ENCODE measurements around the gene COX5A. TPM values are rescaled to one million over a fixed set of nuclear protein-coding genes. Genes with fewer than 3 reads are reported as not detected.

COX5A gene
- total and polyA plus RNA-seq, 2 of the 4 experiments (the other 2 are of a cell fraction): 39.8 to 141 TPM

- POLR2A ChIA-PET (ENCODE audit: unreplicated experiment): no interaction called here
Measured at GRCh38 chr15:74959586-74959939, 21.7 kb upstream of the COX5A start.

More at GRCh38 chr15:74959586-74959939, 21.7 kb upstream of the COX5A start:
- dilution Hi-C loops (cut with HindIII; ENCODE audit: low sequenced_read_pairs, unreplicated experiment): no loop called here
- no peak overlapping the region for H2AK9ac ChIP-seq (replicated peaks; ENCODE audit: low read depth, low read length, poor library complexity)
- H3K9ac ChIP-seq (ENCODE audit: low read depth, low read length): no peak overlapping the region
- CTCF ChIA-PET: interaction anchor here (1.1 kb wide), 1 partner anchor 9 kb away, joined by 4 read pairs; no protein-coding TSS in a partner anchor
- no peak overlapping the region for H2AK5ac ChIP-seq (ENCODE audit: low read depth, low read length)
- DNase-seq (no peak), ATAC-seq (ENCODE audit: low read depth) (no peak)
- no peak overlapping the region for H3K4me3 ChIP-seq (ENCODE audit: insufficient read depth, low read depth, low read length)
- peaks cover 53% of the 10 kb centered on the region for H3K27me3 ChIP-seq (ENCODE audit: control insufficient read depth, insufficient read depth, low read length)
- TF ChIP-seq CTCF (conservative IDR thresholded peaks at IDR 0.05; ENCODE audit: low read depth, low read length) (no peak), POLR2A (IDR thresholded peaks at IDR 0.05; ENCODE audit: low read depth, low read length) (no peak), MAZ (IDR thresholded peaks at IDR 0.05; ENCODE audit: borderline replicate concordance, low read depth, low read length) (no peak), NFE2L2 (IDR thresholded peaks at IDR 0.05; ENCODE audit: low read depth, low read length) (no peak), MAFK (IDR thresholded peaks at IDR 0.05; ENCODE audit: low read depth, low read length) (no peak), BHLHE40 (IDR thresholded peaks at IDR 0.05; ENCODE audit: low read depth, low read length) (no peak), RAD21 (IDR thresholded peaks at IDR 0.05; ENCODE audit: low read length) (no peak), ELK1 (IDR thresholded peaks at IDR 0.05; ENCODE audit: borderline replicate concordance, low read depth, low read length) (no peak), SMC3 (IDR thresholded peaks at IDR 0.05; ENCODE audit: low read depth, low read length) (no peak), USF2 (IDR thresholded peaks at IDR 0.05; ENCODE audit: low read depth, low read length) (no peak), RCOR1 (IDR thresholded peaks at IDR 0.05; ENCODE audit: insufficient replicate concordance, low read length) (no peak), CEBPB (IDR thresholded peaks at IDR 0.05; ENCODE audit: low read depth, low read length) (no peak)
- H4K5ac ChIP-seq (ENCODE audit: low read depth, low read length): no peak overlapping the region
- H3K9me1 ChIP-seq (ENCODE audit: insufficient read depth, low read length): no peaks in the 10 kb centered on the region
- no peak overlapping the region for H3K4me2 ChIP-seq (ENCODE audit: low read depth, low read length)
- no peaks in the 10 kb centered on the region for H3K9me3 ChIP-seq (ENCODE audit: control insufficient read depth, insufficient read depth, low read length)
- H2BK5ac ChIP-seq (ENCODE audit: low read depth, low read length, poor library complexity, severe bottlenecking): no peak overlapping the region
- WGBS, 2 experiments (ENCODE audit: extremely low coverage in 2 of 2, insufficient read length in 1 of 2): 39% methylated on average over 2 of the region's 8 CpGs; no CpG with 5 or more reads in 1 of the 2 experiments
- no peak overlapping the region for H3K23ac ChIP-seq (ENCODE audit: low read depth, low read length)
- H3K4me1 ChIP-seq (ENCODE audit: control insufficient read depth, insufficient read depth, low read length): peaks cover 6% of the 10 kb centered on the region; the same call in 1 of the 2 replicates
- H2BK20ac ChIP-seq (ENCODE audit: low read depth, low read length): no peak overlapping the region
- H2AFZ ChIP-seq (replicated peaks; ENCODE audit: low read length, poor library complexity): no peak overlapping the region
- H3K36me3 ChIP-seq (ENCODE audit: control insufficient read depth, insufficient read depth, low read length): no peaks in the 10 kb centered on the region
- H3K27ac ChIP-seq (ENCODE audit: insufficient read depth, low read length): no peak overlapping the region
- no peak overlapping the region for H4K8ac ChIP-seq (ENCODE audit: low read depth in 2 of 2, low read length in 2 of 2)
- no peaks in the 10 kb centered on the region for H3K79me1 ChIP-seq (ENCODE audit: low read depth in 1 of 2, low read length in 2 of 2)
- H4K20me1 ChIP-seq (ENCODE audit: insufficient read depth, low read length): no peaks in the 10 kb centered on the region; the same call in 1 of the 2 replicates
- intact Hi-C loops (cut with micrococcal nuclease): loop anchor here (10.0 kb wide), 1 partner anchor 585 kb away; no protein-coding TSS in a partner anchor
- H2BK15ac ChIP-seq (ENCODE audit: low read depth, low read length): no peak overlapping the region
- no peak overlapping the region for H3K56ac ChIP-seq (ENCODE audit: extremely low read depth, insufficient read depth, low read length)
- no peak overlapping the region for H3K18ac ChIP-seq (ENCODE audit: low read depth, low read length)
- no peak overlapping the region for H3K14ac ChIP-seq (replicated peaks; ENCODE audit: low read depth, low read length)
- H4K91ac ChIP-seq (ENCODE audit: insufficient read depth, low read depth, low read length): no peak overlapping the region
- no peak overlapping the region for H2BK120ac ChIP-seq (ENCODE audit: low read depth, low read length)
- H3K4ac ChIP-seq (ENCODE audit: low read depth, low read length): no peak overlapping the region
- BruUV-seq (replicated peaks): no TSS peak
- in situ Hi-C loops (cut with MboI; ENCODE audit: low sequenced_read_pairs): no loop called here
